ENCODE measurements around the gene IKZF1. TPM values are rescaled to one million over a fixed set of nuclear protein-coding genes. Genes with fewer than 3 reads are reported as not detected.

The IKZF1 gene
- total and polyA plus RNA-seq, 9 of the 15 experiments (the other 6 are each of a cell fraction or from before 2014, with no cell fraction given), result 12.6 to 85.3 (median 44.7) TPM

- BruUV-seq (replicated peaks), result no TSS peak
Measured at GRCh38 chr7:50411332-50411731, 106.8 kb downstream of the IKZF1 start.

More at GRCh38 chr7:50411332-50411731, 106.8 kb downstream of the IKZF1 start:
- Histone ChIP-seq H3K4me1 (replicated peaks in 1 of 2; ENCODE audit: control insufficient read depth in 2 of 2, insufficient read depth in 2 of 2, low read length in 2 of 2) (no peaks in the 10 kb centered on the region), H3K36me3 (ENCODE audit: control insufficient read depth, insufficient read depth, low read length) (no peaks in the 10 kb centered on the region), H3K9me3 (replicated peaks; ENCODE audit: control insufficient read depth, insufficient read depth, low read depth, low read length) (no peaks in the 10 kb centered on the region), H4K20me1 (replicated peaks; ENCODE audit: control insufficient read depth, insufficient read depth, low read length) (peaks cover 5% of the 10 kb centered on the region; the same call in 1 of the 2 replicates), H3K4me2 (ENCODE audit: insufficient read depth, low read length) (no peak overlapping the region), H3K9ac (ENCODE audit: insufficient read depth in 1 of 2, low read depth in 2 of 2, low read length in 2 of 2) (no peak overlapping the region; a peak in 1 of 4 replicates), H3K4me3 (no peak overlapping the region), H3K79me2 (ENCODE audit: control insufficient read depth, insufficient read depth, low read length) (no peaks in the 10 kb centered on the region), H3K9me1 (ENCODE audit: control insufficient read depth, insufficient read depth, low read length) (no peaks in the 10 kb centered on the region), H2AFZ (ENCODE audit: low read depth, low read length) (no peak overlapping the region), H3K27me3 (ENCODE audit: control insufficient read depth in 2 of 2, insufficient read depth in 2 of 2, low read length in 2 of 2) (no peaks in the 10 kb centered on the region), H3K27ac (ENCODE audit: extremely low read depth, low read depth, low read length) (no peak overlapping the region)
- in situ Hi-C loops (cut with MboI), result no loop called here
- no peak for FAIRE-seq
- ChIA-PET POLR2A (interaction anchor here (1.5 kb wide), 1 partner anchor 225 kb away, joined by 3 read pairs; no protein-coding TSS in a partner anchor), CTCF (ENCODE audit: low intra/inter-chr PET ratio) (no interaction called here)
- no peak for ATAC-seq
- no peak for DNase-seq (ENCODE audit: extremely low read depth in 1 of 4, low spot score in 3 of 4)
- no peak for TF ChIP-seq FOXP4 (CRISPR knock-in tag; IDR thresholded peaks at IDR 0.05; ENCODE audit: borderline replicate concordance)
- no peak for TF ChIP-seq NR2F6 (CRISPR knock-in tag; IDR thresholded peaks at IDR 0.05)
- TF ChIP-seq ZSCAN32 (CRISPR knock-in tag; IDR thresholded peaks at IDR 0.05), result no peak
- no peak for TF ChIP-seq THRB (CRISPR knock-in tag; conservative IDR thresholded peaks at IDR 0.05)
- TF ChIP-seq L3MBTL2 (IDR thresholded peaks at IDR 0.05), result no peak
- TF ChIP-seq SMAD4 (CRISPR knock-in tag; conservative IDR thresholded peaks at IDR 0.05), result no peak
- TF ChIP-seq SP2 (IDR thresholded peaks at IDR 0.05; ENCODE audit: extremely low read depth, low read depth, low read length, poor library complexity, severe bottlenecking), result no peak
- TF ChIP-seq HNRNPK (IDR thresholded peaks at IDR 0.05; ENCODE audit: low read depth, low read length, poor library complexity, severe bottlenecking), result no peak
- TF ChIP-seq MXI1 (IDR thresholded peaks at IDR 0.05; ENCODE audit: low read depth, low read length), result no peak
- TF ChIP-seq YY1 (IDR thresholded peaks at IDR 0.05; ENCODE audit: borderline replicate concordance in 1 of 3, control insufficient read depth in 1 of 3, extremely low read depth in 1 of 3, insufficient read depth in 3 of 3, insufficient read length in 1 of 3, insufficient replicate concordance in 2 of 3, low read depth in 1 of 3, low read length in 2 of 3), result no peak
- no peak for TF ChIP-seq CBFA2T2 (conservative IDR thresholded peaks at IDR 0.05)
- no peak for TF ChIP-seq ZNF583 (CRISPR knock-in tag; IDR thresholded peaks at IDR 0.05)
- no peak for TF ChIP-seq NCOR1 (IDR thresholded peaks at IDR 0.05)
- WGBS (ENCODE audit: insufficient coverage, low coverage, missing lambda C conversion rate), result 47% methylated on average over 6 of the region's 6 CpGs
- intact Hi-C loops (cut with micrococcal nuclease), result loop anchor here (10.0 kb wide), 1 partner anchor 557 kb away; no protein-coding TSS in a partner anchor
